ENCODE measurements around the gene MIS18A. TPM values are rescaled to one million over a fixed set of nuclear protein-coding genes. Genes with fewer than 3 reads are reported as not detected.

The MIS18A gene
- total and polyA plus RNA-seq, 4 donors = 6.7 to 11.0 (median 10.3) TPM

DNA sequence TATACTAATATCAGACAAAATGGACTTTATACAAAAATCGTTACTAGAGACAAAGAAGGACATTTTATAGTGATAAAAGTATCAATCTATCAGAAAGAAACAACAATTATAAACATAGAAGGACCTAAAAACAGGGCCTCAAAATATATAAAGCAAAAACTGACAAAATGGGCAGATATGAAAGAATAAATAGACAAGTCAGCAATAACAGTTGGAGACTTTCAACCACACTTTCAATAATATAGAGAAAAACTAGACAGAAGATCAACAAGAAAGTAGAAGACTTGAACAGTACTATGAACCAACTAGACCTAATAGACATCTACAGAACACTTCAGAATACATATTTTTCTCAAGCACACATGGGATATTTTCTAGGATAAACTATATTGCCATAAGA, 52.4 kb downstream of the MIS18A start:
- no peaks in the 10 kb centered on the region for H3K27me3 ChIP-seq (ENCODE audit: control insufficient read depth, insufficient read depth, low read length)
- DNase-seq (ENCODE audit: low read depth in 4 of 6, low spot score in 6 of 6) = no peak
- H3K27ac ChIP-seq (ENCODE audit: low read depth, low read length) = no peak overlapping the region
- no peaks in the 10 kb centered on the region for H3K9me3 ChIP-seq (ENCODE audit: control insufficient read depth, insufficient read depth, low read length)
- H3K4me1 ChIP-seq (ENCODE audit: control insufficient read depth, insufficient read depth, low read length) = no peaks in the 10 kb centered on the region
- H3K4me3 ChIP-seq (ENCODE audit: low read depth, low read length) = no peak overlapping the region
- H3K36me3 ChIP-seq (ENCODE audit: control insufficient read depth, insufficient read depth, low read length) = no peaks in the 10 kb centered on the region
- whole genome bisulfite sequencing (ENCODE audit: insufficient coverage) = no CpG with 5 or more reads among the region's 1 CpG

Other genes starting within 250 kb of the MIS18A start
- gene MRAP, start 19.8 kb upstream of the MIS18A start, total RNA-seq = 1 to 10 TPM in 1 of 2 donors, not detected in 1; 1.4 TPM
- 1 to 10 TPM in 1 of 2 donors, not detected in 1; 2.3 TPM for gene MRAP, start 19.8 kb upstream of the MIS18A start, polyA plus RNA-seq (ENCODE audit: insufficient read length in 2 of 2)
- gene URB1, start 114.0 kb upstream of the MIS18A start, total RNA-seq = 10 to 100 TPM; 15.9 to 18.3 TPM
- gene URB1, start 114.0 kb upstream of the MIS18A start, polyA plus RNA-seq (ENCODE audit: insufficient read length in 2 of 2) = 10 to 100 TPM; 16.6 to 17.7 TPM
- 10 to 100 TPM in 1 of 2 donors, 1 to 10 TPM in 1; 5.6 to 11.0 TPM for gene EVA1C, start 133.7 kb upstream of the MIS18A start, total RNA-seq
- gene EVA1C, start 133.7 kb upstream of the MIS18A start, polyA plus RNA-seq (ENCODE audit: insufficient read length in 2 of 2) = 10 to 100 TPM; 10.4 to 13.4 TPM